GM23338 (cell line): ENCODE measurements around the gene COL4A1. TPM values are rescaled to one million over a fixed set of nuclear protein-coding genes. Genes with fewer than 3 reads are reported as not detected.

Source experiments
- ATAC-seq: fragments of 200-7000 bp; cut with Tn5 transposase; 3 replicates; pipeline ENCODE4 v1.9.1; 2020
- DNase-seq: peaks from one replicate; pipeline ENCODE4 v3.0.0-alpha.2; 2015; ENCODE audit warnings: low spot score
- H2AFZ ChIP-seq: fragments of 200-600 bp; sonication (generic); 2 replicates; pipeline ENCODE4 v1.8.0; 2016; ENCODE audit warnings: antibody characterized with exemption, mild to moderate bottlenecking, moderate library complexity
- H3F3A ChIP-seq: fragments of 200-600 bp; sonication (generic); replicated peaks from 2 replicates; pipeline ENCODE4 v1.8.0; 2017; ENCODE audit warnings: antibody characterized with exemption, mixed run types, low read depth
- H3K27ac ChIP-seq: fragments of 200-600 bp; sonication (generic); 2 replicates; pipeline ENCODE4 v1.6.1; 2016; ENCODE audit warnings: low read depth
- H3K27me3 ChIP-seq: fragments of 200-600 bp; sonication (generic); 2 replicates; pipeline ENCODE4 v1.8.0; 2016; ENCODE audit warnings: mild to moderate bottlenecking, mixed run types, moderate library complexity; ENCODE audit not compliant: insufficient read depth
- H3K36me3 ChIP-seq: fragments of 200-600 bp; sonication (generic); 2 replicates; pipeline ENCODE4 v1.8.0; 2016; ENCODE audit warnings: mild to moderate bottlenecking; ENCODE audit not compliant: insufficient read depth
- H3K4me1 ChIP-seq: fragments of 200-600 bp; sonication (generic); 2 replicates; pipeline ENCODE4 v1.8.0; 2016; ENCODE audit warnings: mild to moderate bottlenecking, moderate library complexity; ENCODE audit not compliant: insufficient read depth
- H3K4me2 ChIP-seq: fragments of 200-600 bp; sonication (generic); 2 replicates; pipeline ENCODE4 v1.7.1; 2017; ENCODE audit warnings: mixed run types
- H3K4me3 ChIP-seq: fragments of 200-600 bp; sonication (generic); 2 replicates; pipeline ENCODE4 v1.6.1; 2016; ENCODE audit warnings: mixed run types
- H3K79me2 ChIP-seq: fragments of 200-600 bp; sonication (generic); replicated peaks from 2 replicates; pipeline ENCODE4 v1.8.0; 2017; ENCODE audit warnings: mild to moderate bottlenecking; ENCODE audit not compliant: insufficient read depth
- H3K9me2 ChIP-seq: fragments of 200-600 bp; sonication (generic); 2 replicates; pipeline ENCODE4 v1.8.0; 2017; ENCODE audit not compliant: insufficient read depth
- H4K20me1 ChIP-seq: fragments of 200-600 bp; sonication (generic); replicated peaks from 2 replicates; pipeline ENCODE4 v1.8.0; 2017; ENCODE audit warnings: mild to moderate bottlenecking; ENCODE audit not compliant: insufficient read depth
- H3K27ac Mint-ChIP-seq: 2 replicates; pipeline ENCODE4 v1.8.0; 2020; ENCODE audit warnings: inconsistent platforms, mild to moderate bottlenecking, moderate library complexity, mixed read lengths
- H3K27me3 Mint-ChIP-seq: 3 replicates; pipeline ENCODE4 v1.8.0; 2022; ENCODE audit warnings: low read depth, mild to moderate bottlenecking, moderate library complexity, mixed read lengths, inconsistent platforms; ENCODE audit not compliant: insufficient read depth, poor library complexity
- H3K36me3 Mint-ChIP-seq: 3 replicates; pipeline ENCODE4 v1.8.0; 2021; ENCODE audit warnings: low read depth, mild to moderate bottlenecking, inconsistent platforms, moderate library complexity, mixed read lengths
- H3K4me1 Mint-ChIP-seq: 3 replicates; pipeline ENCODE4 v1.8.0; 2020; ENCODE audit warnings: mild to moderate bottlenecking, inconsistent platforms, mixed read lengths
- H3K4me3 Mint-ChIP-seq: 3 replicates; pipeline ENCODE4 v1.8.0; 2021; ENCODE audit warnings: moderate library complexity, mild to moderate bottlenecking, inconsistent platforms, mixed read lengths
- H3K9me3 Mint-ChIP-seq: 3 replicates; pipeline ENCODE4 v1.8.0; 2020; ENCODE audit warnings: moderate library complexity, mild to moderate bottlenecking, inconsistent platforms, mixed read lengths
- CREB1 ChIP-seq: fragments of 250-450 bp; sonication (Bioruptor Pico); IDR thresholded peaks from 2 replicates; pipeline ENCODE4 v1.5.0; 2020; ENCODE audit warnings: low read depth, mild to moderate bottlenecking, moderate library complexity
- CTCF ChIP-seq, 2 experiments: fragments of 200-600 bp in 1 of 2; sonication (generic) in 1 of 2; conservative IDR thresholded peaks; 2 replicates each; pipeline versions ENCODE4 v1.5.1 to v1.6.1; 2016 to 2017; ENCODE audit warnings: antibody characterized with exemption in 2 of 2, low read depth in 2 of 2, mild to moderate bottlenecking in 2 of 2, moderate library complexity in 1 of 2
- ETS1 ChIP-seq: IDR thresholded peaks from 2 replicates; pipeline ENCODE4 v1.6.1; 2016; ENCODE audit warnings: antibody characterized with exemption
- EZH2 ChIP-seq: fragments of 200-600 bp; sonication (generic); IDR thresholded peaks from one replicate; pipeline ENCODE4 v1.8.0; 2017; ENCODE audit warnings: antibody characterized with exemption, mild to moderate bottlenecking, low read depth; ENCODE audit not compliant: unreplicated experiment
- EZH2phosphoT487 ChIP-seq: fragments of 200-600 bp; sonication (generic); IDR thresholded peaks from one replicate; pipeline ENCODE4 v1.8.1; 2018; ENCODE audit warnings: antibody characterized with exemption; ENCODE audit not compliant: unreplicated experiment
- JUNB ChIP-seq: IDR thresholded peaks from one replicate; pipeline ENCODE4 v1.6.1; 2016; ENCODE audit warnings: antibody characterized with exemption; ENCODE audit not compliant: unreplicated experiment
- NANOG ChIP-seq: IDR thresholded peaks from 2 replicates; pipeline ENCODE4 v1.6.1; 2016; ENCODE audit warnings: antibody characterized with exemption, borderline replicate concordance
- POLR2AphosphoS5 ChIP-seq: IDR thresholded peaks from 2 replicates; pipeline ENCODE4 v1.6.1; 2016; ENCODE audit warnings: antibody characterized with exemption, low read depth
- REST ChIP-seq: IDR thresholded peaks from one replicate; pipeline ENCODE4 v1.6.1; 2018; ENCODE audit warnings: antibody characterized with exemption; ENCODE audit not compliant: unreplicated experiment
- STAT1 ChIP-seq: IDR thresholded peaks from one replicate; pipeline ENCODE4 v1.6.1; 2016; ENCODE audit warnings: antibody characterized with exemption; ENCODE audit not compliant: unreplicated experiment
- ZNF114 ChIP-seq: fragments of 250-450 bp; sonication (Bioruptor Pico); IDR thresholded peaks from 2 replicates; pipeline ENCODE4 v1.5.0; 2020; ENCODE audit warnings: mild to moderate bottlenecking, moderate library complexity
- ZNF331 ChIP-seq: fragments of 250-450 bp; sonication (Bioruptor Pico); IDR thresholded peaks from 2 replicates; pipeline ENCODE4 v1.5.0; 2020; ENCODE audit warnings: low read depth, mild to moderate bottlenecking, moderate library complexity
- ZNF462 ChIP-seq: fragments of 250-450 bp; sonication (Bioruptor Pico); IDR thresholded peaks from 2 replicates; pipeline ENCODE4 v1.5.0; 2020; ENCODE audit warnings: mild to moderate bottlenecking, moderate library complexity
- polyA plus RNA-seq: library from polyadenylated mRNA; unstranded; fragments of >200 nt; fragmentation: Nextera tagmentation; extraction: Ambion mirVana; gene quantifications from 2 replicates; pipeline ENCODE4 v1.2.1, GENCODE V29; 2016
- total RNA-seq: library from RNA; depleted of rRNA; stranded (reverse); fragments of >200 nt; shearing (Covaris generic); gene quantifications from 2 replicates; pipeline ENCODE4 v1.2.3, GENCODE V29; 2014

COL4A1 gene
- total and polyA plus RNA-seq, 2 experiments from 2014 or later, result 39.1 to 110 TPM

- H3K4me2 ChIP-seq, result no peak overlapping the region
- H2AFZ ChIP-seq, result no peak overlapping the region
- TF ChIP-seq REST (no peak), ZNF114 (CRISPR knock-in tag) (no peak), JUNB (no peak), STAT1 (no peak), ZNF331 (CRISPR knock-in tag) (no peak), EZH2 (no peak), ZNF462 (CRISPR knock-in tag) (no peak), CREB1 (CRISPR knock-in tag) (no peak), POLR2AphosphoS5 (no peak), NANOG (no peak), ETS1 (no peak), CTCF (conservative IDR thresholded peaks at IDR 0.05; ENCODE audit: low read depth in 2 of 2) (no peak), EZH2phosphoT487 (no peak)
- Mint-ChIP-seq H3K27ac (no peak overlapping the region), H3K4me3 (no peak overlapping the region), H3K4me1 (peaks cover 45% of the 10 kb centered on the region), H3K27me3 (peaks cover 9% of the 10 kb centered on the region), H3K36me3 (peaks cover 14% of the 10 kb centered on the region), H3K9me3 (no peaks in the 10 kb centered on the region)
- H3K27ac ChIP-seq, result no peak overlapping the region
- ATAC-seq, result no peak
- H3K27me3 ChIP-seq, result no peaks in the 10 kb centered on the region
- H3K79me2 ChIP-seq, result peaks cover 52% of the 10 kb centered on the region
- H3F3A ChIP-seq, result no peaks in the 10 kb centered on the region
- H3K4me1 ChIP-seq, result peaks cover 30% of the 10 kb centered on the region
- H4K20me1 ChIP-seq, result no peaks in the 10 kb centered on the region
- no peak overlapping the region for H3K4me3 ChIP-seq
- H3K36me3 ChIP-seq, result no peaks in the 10 kb centered on the region; the same call in 1 of the 2 replicates
- H3K9me2 ChIP-seq, result peaks cover 2% of the 10 kb centered on the region; the same call in 1 of the 2 replicates
- DNase-seq, result no peak
These were observed 24.4 kb upstream of the COL4A1 start for GRCh38 chr13:110331362-110331761.
